Progenitor cell of endocrine pancreas (in vitro differentiated cells): ENCODE measurements around the gene TLR9. TPM values are rescaled to one million over a fixed set of nuclear protein-coding genes. Genes with fewer than 3 reads are reported as not detected.

Experiments used
- DNase-seq: peaks from one replicate; pipeline ENCODE4 v3.0.0; 2021; ENCODE audit warnings: low spot score; ENCODE audit not compliant: unreplicated experiment
- H3K27ac Mint-ChIP-seq: 2 replicates; pipeline ENCODE4 v1.8.0; 2021; ENCODE audit warnings: mild to moderate bottlenecking, moderate library complexity, mixed read lengths
- H3K27me3 Mint-ChIP-seq: 2 replicates; pipeline ENCODE4 v1.8.0; 2021; ENCODE audit warnings: mixed read lengths
- H3K36me3 Mint-ChIP-seq: 2 replicates; pipeline ENCODE4 v1.8.0; 2022; ENCODE audit warnings: mixed read lengths; ENCODE audit not compliant: insufficient read depth
- H3K4me1 Mint-ChIP-seq: 2 replicates; pipeline ENCODE4 v1.8.0; 2021; ENCODE audit warnings: low read depth, mixed read lengths
- H3K4me3 Mint-ChIP-seq: 2 replicates; pipeline ENCODE4 v1.8.0; 2021; ENCODE audit warnings: low read depth, mild to moderate bottlenecking, moderate library complexity, mixed read lengths
- H3K9me3 Mint-ChIP-seq: 2 replicates; pipeline ENCODE4 v1.8.0; 2021; ENCODE audit warnings: low read depth, mixed read lengths
- total RNA-seq: library from RNA; stranded (reverse); gene quantifications from 2 replicates; pipeline ENCODE4 v1.2.1, GENCODE V29; 2021
- TF ChIP-seq, protein P1 (sequence below): fragments of 200-600 bp; sonication (generic); IDR thresholded peaks from one replicate; pipeline ENCODE4 v1.5.0; 2021; ENCODE audit warnings: antibody characterized with exemption, mild to moderate bottlenecking; ENCODE audit not compliant: unreplicated experiment

The TLR9 gene
- total RNA-seq, 1 donor from 2014 or later = not detected

DNA sequence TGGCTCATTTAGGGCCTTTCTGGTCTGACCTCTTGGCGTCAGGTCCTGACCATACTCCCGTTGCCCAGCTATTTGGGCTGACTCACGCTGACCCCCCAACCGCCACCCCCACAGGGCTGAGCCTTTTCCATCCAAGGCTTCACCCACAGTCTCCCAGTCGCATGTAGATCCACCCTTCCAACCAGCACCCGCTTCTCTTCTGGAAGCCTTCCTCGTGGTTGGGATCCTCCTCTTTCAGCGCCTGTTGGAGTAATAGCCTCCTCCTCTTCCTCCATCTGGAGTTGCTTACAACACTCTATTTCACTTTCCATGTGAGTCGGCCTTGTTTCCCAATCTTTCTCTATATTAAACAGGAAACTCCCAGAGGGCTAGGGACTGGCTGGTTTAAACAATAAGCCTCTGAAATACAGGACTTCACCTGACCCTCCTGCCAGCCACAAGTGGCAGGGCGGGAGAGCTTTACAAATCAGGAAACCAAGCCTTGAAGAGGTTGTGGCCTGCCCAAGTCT lies 29.6 kb downstream of the TLR9 start:
- peaks cover 17% of the 10 kb centered on the region for H3K4me1 Mint-ChIP-seq
- peak overlapping the region; percentile 84 for H3K27ac Mint-ChIP-seq
- no peaks in the 10 kb centered on the region for H3K27me3 Mint-ChIP-seq
- H3K9me3 Mint-ChIP-seq = no peaks in the 10 kb centered on the region
- H3K36me3 Mint-ChIP-seq = peaks cover 4% of the 10 kb centered on the region
- no peak for DNase-seq
- no peak overlapping the region for H3K4me3 Mint-ChIP-seq
- TF ChIP-seq, protein P1, sequence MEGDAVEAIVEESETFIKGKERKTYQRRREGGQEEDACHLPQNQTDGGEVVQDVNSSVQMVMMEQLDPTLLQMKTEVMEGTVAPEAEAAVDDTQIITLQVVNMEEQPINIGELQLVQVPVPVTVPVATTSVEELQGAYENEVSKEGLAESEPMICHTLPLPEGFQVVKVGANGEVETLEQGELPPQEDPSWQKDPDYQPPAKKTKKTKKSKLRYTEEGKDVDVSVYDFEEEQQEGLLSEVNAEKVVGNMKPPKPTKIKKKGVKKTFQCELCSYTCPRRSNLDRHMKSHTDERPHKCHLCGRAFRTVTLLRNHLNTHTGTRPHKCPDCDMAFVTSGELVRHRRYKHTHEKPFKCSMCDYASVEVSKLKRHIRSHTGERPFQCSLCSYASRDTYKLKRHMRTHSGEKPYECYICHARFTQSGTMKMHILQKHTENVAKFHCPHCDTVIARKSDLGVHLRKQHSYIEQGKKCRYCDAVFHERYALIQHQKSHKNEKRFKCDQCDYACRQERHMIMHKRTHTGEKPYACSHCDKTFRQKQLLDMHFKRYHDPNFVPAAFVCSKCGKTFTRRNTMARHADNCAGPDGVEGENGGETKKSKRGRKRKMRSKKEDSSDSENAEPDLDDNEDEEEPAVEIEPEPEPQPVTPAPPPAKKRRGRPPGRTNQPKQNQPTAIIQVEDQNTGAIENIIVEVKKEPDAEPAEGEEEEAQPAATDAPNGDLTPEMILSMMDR = no peak

DNA sequence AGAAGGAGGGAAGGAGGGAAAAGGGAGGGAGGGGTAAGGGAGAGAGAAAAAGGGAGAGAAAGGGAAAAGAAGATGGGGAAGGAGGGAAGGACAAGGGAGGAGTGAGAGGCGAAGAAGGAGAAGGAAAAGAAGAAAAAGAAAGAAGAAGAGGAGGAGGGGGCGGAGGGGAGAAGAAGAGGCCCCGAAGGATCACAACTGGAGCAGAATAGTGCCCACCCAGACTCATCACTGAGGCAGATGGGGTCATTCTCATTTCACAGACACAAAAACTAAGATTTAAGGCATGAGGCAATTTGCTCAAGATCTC lies 30.2 kb downstream of the TLR9 start:
- peaks cover 18% of the 10 kb centered on the region for H3K4me1 Mint-ChIP-seq
- no peaks in the 10 kb centered on the region for H3K27me3 Mint-ChIP-seq
- no peak overlapping the region for H3K27ac Mint-ChIP-seq
- H3K36me3 Mint-ChIP-seq = peaks cover 4% of the 10 kb centered on the region
- TF ChIP-seq, protein P1 = no peak
- H3K4me3 Mint-ChIP-seq = no peak overlapping the region
- no peak for DNase-seq
- H3K9me3 Mint-ChIP-seq = no peaks in the 10 kb centered on the region

DNA sequence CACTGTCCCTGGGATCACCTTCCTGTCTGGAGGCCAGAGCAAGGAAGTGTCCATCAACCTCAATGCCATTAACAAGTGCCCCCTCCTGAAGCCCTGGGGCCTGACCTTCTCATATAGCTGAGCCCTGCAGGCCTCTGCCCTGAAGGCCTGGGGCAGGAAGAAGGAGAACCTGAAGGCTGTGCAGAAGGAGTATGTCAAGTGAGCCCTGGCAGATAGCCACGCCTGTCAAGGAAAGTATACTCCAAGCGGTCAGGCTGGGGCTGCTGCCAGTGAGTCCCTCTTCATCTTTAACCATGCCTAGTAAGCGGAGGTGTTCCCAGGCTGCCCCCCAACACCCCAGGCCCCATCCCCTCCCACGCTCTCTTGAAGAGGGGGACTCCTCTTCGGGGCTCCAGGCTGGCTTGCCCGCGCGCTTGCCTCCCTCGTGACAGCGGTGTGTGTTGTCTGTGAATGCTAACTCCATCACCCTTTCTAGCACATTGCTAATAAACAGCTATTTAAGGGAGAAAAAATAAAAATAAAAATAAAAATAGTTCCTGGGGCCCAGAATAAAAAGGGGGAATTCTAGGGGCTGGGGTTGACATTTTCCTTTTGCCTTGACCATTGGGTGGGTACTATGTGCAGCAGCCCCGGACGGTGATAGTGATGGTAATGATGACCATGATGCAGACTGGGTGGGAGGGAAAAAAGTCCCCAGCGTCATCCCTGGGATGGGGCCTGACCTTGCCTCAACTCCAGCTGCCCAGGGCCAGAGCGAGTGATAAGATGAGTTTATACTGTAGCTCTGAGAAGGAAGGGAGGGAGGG lies 30.8 kb downstream of the TLR9 start:
- DNase-seq = no peak
- Mint-ChIP-seq H3K4me1 (peaks cover 18% of the 10 kb centered on the region), H3K27ac (no peak overlapping the region), H3K27me3 (no peaks in the 10 kb centered on the region), H3K36me3 (peaks cover 2% of the 10 kb centered on the region), H3K9me3 (no peaks in the 10 kb centered on the region), H3K4me3 (no peak overlapping the region)
- TF ChIP-seq, protein P1 = no peak

DNA sequence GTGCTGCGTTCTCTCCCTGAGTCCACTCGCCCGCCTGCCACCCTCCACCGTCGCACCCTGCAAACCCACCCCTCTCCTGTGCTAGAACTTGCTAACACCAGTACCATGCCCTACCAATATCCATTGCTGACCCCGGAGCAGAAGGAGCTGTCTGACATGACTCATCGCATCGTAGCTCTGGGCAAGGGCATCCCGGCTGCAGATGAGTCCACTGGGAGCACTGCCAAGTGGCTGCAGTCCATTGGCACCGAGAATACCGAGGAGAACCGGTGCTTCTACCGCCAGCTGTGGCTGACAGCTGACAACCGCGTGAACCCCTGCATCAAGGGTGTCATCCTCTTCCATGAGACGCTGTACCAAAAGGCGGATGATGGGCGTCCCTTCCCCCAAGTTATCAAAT lies 32.4 kb downstream of the TLR9 start:
- Mint-ChIP-seq H3K36me3 (no peaks in the 10 kb centered on the region), H3K27ac (no peak overlapping the region), H3K27me3 (no peaks in the 10 kb centered on the region), H3K4me1 (peaks cover 14% of the 10 kb centered on the region), H3K9me3 (no peaks in the 10 kb centered on the region), H3K4me3 (no peak overlapping the region)
- no peak for DNase-seq
- TF ChIP-seq, protein P1 = no peak

DNA sequence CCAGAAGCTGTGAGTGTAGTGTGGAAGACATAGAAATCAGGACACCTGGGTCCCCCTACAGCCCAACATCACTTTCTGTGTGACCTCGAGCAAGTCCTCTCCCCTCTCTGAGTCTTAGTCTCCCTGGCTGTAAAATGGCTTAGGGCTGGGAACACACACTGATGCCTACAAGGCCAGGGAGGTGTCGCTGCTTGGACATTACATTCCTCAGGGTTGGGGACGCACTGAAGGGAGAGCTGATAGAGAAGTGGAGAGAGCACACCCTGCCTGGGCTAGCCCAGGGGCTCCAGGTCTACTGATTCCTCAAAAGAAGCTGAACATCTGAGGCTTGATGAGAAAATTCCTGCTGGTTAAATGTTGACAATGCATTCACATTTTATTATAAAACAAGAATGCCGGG lies 33.8 kb downstream of the TLR9 start:
- peaks cover 8% of the 10 kb centered on the region for H3K4me1 Mint-ChIP-seq
- TF ChIP-seq, protein P1 = no peak
- H3K27ac Mint-ChIP-seq = no peak overlapping the region
- H3K4me3 Mint-ChIP-seq = no peak overlapping the region
- H3K27me3 Mint-ChIP-seq = no peaks in the 10 kb centered on the region
- no peaks in the 10 kb centered on the region for H3K9me3 Mint-ChIP-seq
- no peak for DNase-seq
- no peaks in the 10 kb centered on the region for H3K36me3 Mint-ChIP-seq
